ENCODE data around the gene SLC17A5.

- TF ChIP-seq CTCF (IDR thresholded peaks at IDR 0.05; ENCODE audit: borderline replicate concordance, extremely low read depth, low read length, poor library complexity, severe bottlenecking) (no peak), EZH2 (IDR thresholded peaks at IDR 0.05; ENCODE audit: borderline replicate concordance, low read depth, low read length, severe bottlenecking) (no peak)
These were observed 23.4 kb downstream of the SLC17A5 start for GRCh38 chr6:73630401-73630800.
